Astrocyte of the spinal cord (primary cell): ENCODE measurements around the gene SMAD2.
A peak's percentile ranks its signal among the peaks of the same experiment; 100 is the strongest.
"Not testable (repeated sequence)": the region's sequence is repeated elsewhere in the genome, so short reads cannot be mapped to it uniquely, and the experiment has no call there.

Source experiments
- DNase-seq: peaks from one replicate; pipeline ENCODE4 v3.0.0; 2011; ENCODE audit warnings: low read depth, low spot score
- H3K4me3 ChIP-seq: 2 replicates; pipeline ENCODE4 v1.5.1; 2011; ENCODE audit warnings: low read depth, mild to moderate bottlenecking, low read length, moderate library complexity
- in situ Hi-C: cut with HindIII; loops from 2 replicates; pipeline ENCODE4 v1.10.0; 2017; ENCODE audit warnings: low sequenced_read_pairs
- TF ChIP-seq, protein P1 (sequence below): IDR thresholded peaks from 2 replicates; pipeline ENCODE4 v1.5.1; 2012; ENCODE audit warnings: low read depth, mild to moderate bottlenecking, low read length, inconsistent platforms

The SMAD2 gene

GRCh38 chr18:47775961-47776360 lies 154.5 kb downstream of the SMAD2 start:
- no peak overlapping the region for H3K4me3 ChIP-seq
- TF ChIP-seq, protein P1, sequence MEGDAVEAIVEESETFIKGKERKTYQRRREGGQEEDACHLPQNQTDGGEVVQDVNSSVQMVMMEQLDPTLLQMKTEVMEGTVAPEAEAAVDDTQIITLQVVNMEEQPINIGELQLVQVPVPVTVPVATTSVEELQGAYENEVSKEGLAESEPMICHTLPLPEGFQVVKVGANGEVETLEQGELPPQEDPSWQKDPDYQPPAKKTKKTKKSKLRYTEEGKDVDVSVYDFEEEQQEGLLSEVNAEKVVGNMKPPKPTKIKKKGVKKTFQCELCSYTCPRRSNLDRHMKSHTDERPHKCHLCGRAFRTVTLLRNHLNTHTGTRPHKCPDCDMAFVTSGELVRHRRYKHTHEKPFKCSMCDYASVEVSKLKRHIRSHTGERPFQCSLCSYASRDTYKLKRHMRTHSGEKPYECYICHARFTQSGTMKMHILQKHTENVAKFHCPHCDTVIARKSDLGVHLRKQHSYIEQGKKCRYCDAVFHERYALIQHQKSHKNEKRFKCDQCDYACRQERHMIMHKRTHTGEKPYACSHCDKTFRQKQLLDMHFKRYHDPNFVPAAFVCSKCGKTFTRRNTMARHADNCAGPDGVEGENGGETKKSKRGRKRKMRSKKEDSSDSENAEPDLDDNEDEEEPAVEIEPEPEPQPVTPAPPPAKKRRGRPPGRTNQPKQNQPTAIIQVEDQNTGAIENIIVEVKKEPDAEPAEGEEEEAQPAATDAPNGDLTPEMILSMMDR, result peak; percentile 15
- no peak for DNase-seq
- in situ Hi-C loops, result no loop called here

- TF ChIP-seq, protein P1, result no peak
- H3K4me3 ChIP-seq, result no peak overlapping the region
- DNase-seq, result no peak
- in situ Hi-C loops, result no loop called here
These were observed 156.5 kb downstream of the SMAD2 start for GRCh38 chr18:47773931-47774330.

- in situ Hi-C loops, result no loop called here
- TF ChIP-seq, protein P1, result peak; percentile 83
- DNase-seq, result peak; percentile 35
- no peak overlapping the region for H3K4me3 ChIP-seq
These were observed 157.8 kb downstream of the SMAD2 start for GRCh38 chr18:47772374-47773248.

- in situ Hi-C loops, result no loop called here
- TF ChIP-seq, protein P1, result no peak
- DNase-seq, result no peak
- H3K4me3 ChIP-seq, result no peak overlapping the region
These were observed 158.5 kb downstream of the SMAD2 start for GRCh38 chr18:47771922-47772321.

DNA sequence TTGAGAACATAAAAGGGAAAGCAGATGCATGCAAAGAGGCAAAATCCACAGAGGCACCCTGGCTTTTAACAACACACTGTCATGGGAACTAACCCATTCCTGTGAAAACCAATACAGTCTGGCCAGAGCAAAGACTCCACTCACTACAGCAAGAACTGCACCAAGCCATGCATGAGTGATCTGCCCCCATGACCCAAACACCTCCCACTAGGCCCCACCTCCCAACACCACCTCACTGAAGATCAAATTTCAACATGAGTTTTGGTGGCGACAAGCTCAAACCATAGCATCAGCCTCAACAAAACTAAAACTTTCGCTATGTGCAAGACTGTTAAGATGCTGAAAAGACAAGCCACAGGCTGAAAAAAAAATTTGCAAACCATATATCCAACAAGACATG lies 162.8 kb downstream of the SMAD2 start:
- TF ChIP-seq, protein P1, result no peak
- no peak for DNase-seq
- in situ Hi-C loops, result no loop called here
- H3K4me3 ChIP-seq, result no peak overlapping the region

DNA sequence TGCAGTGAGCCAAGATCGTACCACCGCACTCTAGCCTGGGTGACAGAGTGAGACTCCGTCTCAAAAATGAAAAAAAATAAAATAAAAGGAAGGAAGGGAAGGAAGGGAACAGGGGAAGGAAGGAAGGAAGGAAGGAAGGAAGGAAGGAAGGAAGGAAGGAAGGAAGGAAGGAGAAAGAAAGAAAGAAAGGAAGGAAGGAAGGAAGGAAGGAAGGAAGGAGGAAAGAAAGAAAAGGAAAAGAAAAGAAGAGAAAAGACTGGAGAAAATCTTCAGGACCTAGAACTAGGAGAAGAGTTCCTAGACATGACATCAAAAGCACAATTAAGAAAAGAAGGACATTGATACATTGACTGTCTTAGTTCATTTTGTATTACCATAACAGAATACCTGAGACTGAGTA lies 163.3 kb downstream of the SMAD2 start:
- DNase-seq, in situ Hi-C loops, H3K4me3 ChIP-seq: not testable (repeated sequence)
